DMS53 treated with DMSO at 0.1 percent for 48 hours (cell line): ENCODE measurements around the gene LRCH1.
A peak's percentile ranks its signal among the peaks of the same experiment; 100 is the strongest.

Experiments used
- DNase-seq: peaks from one replicate; lab custom pipeline; 2025; ENCODE audit not compliant: unreplicated experiment; lab: John Stamatoyannopoulos, UW

The LRCH1 gene

DNA sequence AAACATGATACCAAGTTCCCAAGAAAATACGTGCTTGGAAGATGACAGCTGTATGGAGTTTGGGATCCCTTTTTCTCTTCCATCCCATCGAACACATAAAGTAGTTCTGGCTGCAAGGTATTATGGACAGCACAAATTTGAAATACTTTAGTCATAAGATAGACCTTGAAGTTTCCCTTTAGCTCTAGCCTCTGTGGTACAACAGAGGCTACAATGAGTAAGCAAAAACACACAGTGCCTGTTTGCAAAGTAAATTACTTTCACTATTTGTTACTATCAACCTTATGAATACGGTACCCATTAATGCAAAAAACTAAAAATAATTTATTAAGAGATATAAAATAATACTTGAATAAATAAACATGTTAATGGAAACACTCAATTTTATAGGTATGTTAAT lies 21.0 kb upstream of the LRCH1 start:
- no peak for DNase-seq

GRCh38 chr13:46535002-46535401 lies 18.0 kb upstream of the LRCH1 start:
- DNase-seq: no peak

DNA sequence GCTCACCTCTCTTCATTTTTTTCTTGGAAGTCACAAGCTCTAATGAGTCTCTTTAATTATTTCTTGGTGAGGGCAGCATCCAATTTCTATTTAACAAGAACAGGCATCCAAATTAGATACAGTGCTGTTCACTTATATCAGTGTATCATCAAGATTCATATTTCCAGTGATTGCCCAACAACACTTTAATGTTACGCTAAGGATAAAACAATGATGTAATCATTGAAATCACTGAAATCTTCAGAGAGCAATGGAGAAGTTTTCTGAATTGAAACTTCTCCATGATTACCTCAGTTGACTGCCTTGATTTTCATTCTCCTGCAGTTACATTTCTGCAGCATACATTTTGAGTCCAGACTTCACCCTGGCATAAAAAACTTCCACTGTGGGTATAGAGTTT lies 17.1 kb upstream of the LRCH1 start:
- DNase-seq: no peak

GRCh38 chr13:46536341-46536740 lies 16.6 kb upstream of the LRCH1 start:
- DNase-seq: no peak

DNA sequence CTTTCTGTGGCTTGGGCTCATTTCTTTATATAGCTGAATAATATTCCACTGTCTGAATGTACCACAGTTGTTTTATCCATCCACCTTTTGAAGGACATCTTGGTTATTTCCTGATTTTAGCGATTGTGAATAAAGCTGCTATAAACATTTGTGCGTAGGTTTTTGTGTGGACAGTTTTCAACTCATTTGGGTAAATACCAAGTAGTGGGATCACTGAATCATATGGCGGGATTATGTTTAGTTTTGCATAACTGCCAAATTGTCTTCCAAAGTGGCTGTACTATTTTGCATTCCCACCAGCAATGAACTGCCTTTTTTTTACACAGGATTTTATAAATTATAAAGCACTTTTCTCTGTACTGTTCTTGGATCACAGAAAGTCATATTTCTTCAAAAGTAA lies 13.7 kb upstream of the LRCH1 start:
- DNase-seq: no peak

GRCh38 chr13:46541210-46541609 lies 11.8 kb upstream of the LRCH1 start:
- DNase-seq: no peak

- no peak for DNase-seq
Observed at GRCh38 chr13:46542833-46543232, 10.1 kb upstream of the LRCH1 start.

DNA sequence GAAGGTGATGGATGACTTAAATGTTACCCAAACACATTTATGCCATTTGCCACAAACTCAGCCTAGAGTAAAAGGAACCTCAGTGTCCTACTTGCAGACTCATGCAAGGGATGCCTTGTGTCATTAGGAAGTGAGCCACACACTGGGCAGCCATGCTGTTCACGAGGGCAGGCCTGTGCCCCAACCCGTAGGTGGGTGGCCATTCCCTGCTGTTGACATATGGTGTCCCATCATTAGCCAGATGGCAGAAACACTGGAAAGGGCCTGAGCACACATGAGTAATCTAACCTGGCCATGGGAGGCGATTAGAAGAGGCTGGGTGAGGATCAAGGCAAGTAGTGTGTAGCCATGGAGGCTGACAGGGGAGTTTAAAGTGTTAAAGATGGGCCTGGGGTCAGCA lies 9.7 kb upstream of the LRCH1 start:
- DNase-seq: no peak

- no peak for DNase-seq
Observed at GRCh38 chr13:46544208-46544607, 8.8 kb upstream of the LRCH1 start.

DNA sequence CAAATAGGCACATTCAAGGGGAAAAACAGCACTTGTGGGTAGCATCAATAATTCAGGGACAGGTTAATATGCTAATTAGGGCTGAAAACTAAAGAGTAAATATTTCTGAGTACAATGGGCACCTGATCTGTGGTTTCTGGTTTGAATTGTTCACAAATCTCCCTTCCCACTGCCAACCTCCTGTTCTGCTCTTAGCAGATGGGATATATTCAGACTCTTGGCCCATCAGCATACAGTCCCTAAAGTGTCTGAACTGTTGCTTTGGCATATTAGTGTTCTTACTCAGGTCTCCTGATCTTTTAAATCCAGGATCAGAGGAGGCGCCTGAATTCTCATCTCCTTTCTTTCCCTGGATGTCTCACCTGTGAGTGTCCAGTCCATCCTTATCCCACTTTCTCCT lies 8.2 kb upstream of the LRCH1 start:
- no peak for DNase-seq

GRCh38 chr13:46546084-46546768 lies 6.7 kb upstream of the LRCH1 start:
- DNase-seq: no peak

DNA sequence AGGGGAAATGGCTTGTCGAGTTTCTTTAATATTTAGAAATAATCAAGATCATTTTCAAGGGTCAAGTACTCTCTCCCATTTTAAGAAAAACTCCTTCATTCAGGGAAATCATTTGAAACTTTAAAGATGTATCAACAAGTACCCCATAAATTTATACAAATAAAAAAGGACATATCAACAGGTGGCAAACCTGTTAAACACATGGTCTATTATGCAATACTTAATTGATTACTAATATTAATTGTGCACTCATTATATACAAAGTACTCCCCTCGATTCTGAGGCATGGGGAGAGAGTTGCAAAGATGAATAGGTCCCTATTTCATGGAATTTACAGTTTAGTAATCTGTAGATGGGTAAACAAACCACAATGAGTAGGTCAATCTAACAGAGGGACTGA lies 2.1 kb upstream of the LRCH1 start:
- no peak for DNase-seq

- DNase-seq: peak; percentile 73
Observed at GRCh38 chr13:46551410-46552302, 1.3 kb upstream of the LRCH1 start.

GRCh38 chr13:46552303-46552682 lies 677 bp upstream of the LRCH1 start:
- no peak for DNase-seq

DNA sequence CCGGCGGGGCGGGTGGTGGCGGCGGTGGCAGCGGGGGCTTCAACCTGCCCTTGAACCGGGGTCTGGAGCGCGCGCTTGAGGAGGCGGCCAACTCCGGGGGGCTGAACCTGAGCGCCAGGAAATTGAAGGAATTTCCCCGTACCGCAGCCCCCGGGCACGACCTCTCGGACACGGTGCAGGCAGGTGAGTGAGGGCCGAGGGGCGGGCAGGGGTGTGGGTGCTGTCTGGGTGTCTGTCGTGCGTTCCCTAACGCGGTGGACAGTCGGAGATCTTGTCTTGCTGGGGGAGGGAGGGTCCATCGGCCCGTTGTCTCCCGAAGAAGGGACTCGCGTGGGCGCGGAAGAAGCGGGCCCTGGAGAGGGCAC lies 533 bp downstream of the LRCH1 start:
- DNase-seq: no peak

DNA sequence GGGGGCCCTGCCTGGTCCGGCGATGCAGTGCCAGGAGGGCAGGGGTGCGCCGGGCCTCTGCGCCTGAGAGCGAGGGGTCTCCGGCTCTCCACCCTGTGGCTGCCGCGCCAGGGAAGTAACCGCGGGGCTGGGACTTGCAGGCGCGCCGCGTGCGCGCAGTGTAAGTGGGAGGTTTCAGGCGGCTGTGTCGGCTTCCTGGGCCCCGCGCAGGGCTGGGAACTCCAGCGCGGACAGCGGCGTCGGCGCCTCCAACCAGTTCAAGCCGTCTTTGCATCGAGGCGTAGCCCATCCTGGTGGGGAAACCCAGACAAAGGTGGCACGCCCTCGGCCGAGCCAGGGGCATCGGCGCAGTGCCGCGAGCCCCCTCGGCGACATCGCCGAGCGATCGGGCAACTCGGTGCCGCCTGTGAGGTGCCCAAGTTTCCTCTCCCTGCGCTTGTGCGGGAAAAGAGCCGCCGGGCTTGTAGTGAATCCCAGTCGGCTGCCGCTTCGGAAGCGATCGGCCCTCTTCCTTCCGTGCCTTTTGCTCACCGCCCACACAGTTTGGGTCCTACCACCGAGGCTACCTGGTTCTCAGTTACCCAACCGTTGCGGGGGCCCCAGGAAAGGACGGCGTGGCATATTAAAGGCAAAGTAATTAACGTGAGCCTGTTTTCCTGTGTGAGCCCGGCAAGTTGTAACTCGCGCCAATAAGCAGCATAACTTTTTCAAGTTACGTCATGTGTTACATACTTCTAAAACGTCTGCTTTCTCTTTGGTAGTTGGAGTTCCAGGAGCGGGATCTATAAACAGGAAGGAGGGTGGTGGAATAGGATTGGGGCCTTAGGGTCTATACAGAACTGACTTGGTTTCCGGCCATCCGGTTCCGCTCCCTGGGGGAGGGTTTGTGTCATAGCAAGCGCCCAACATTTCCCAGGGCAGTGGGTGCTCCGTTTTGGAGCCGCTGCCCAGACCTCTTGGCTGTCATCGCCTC lies 1.2 kb downstream of the LRCH1 start:
- DNase-seq: peak; percentile 34

- no peak for DNase-seq
Observed at GRCh38 chr13:46554951-46555350, 2.0 kb downstream of the LRCH1 start.

GRCh38 chr13:46555722-46556417 lies 2.9 kb downstream of the LRCH1 start:
- no peak for DNase-seq

- DNase-seq: no peak
Observed at GRCh38 chr13:46556418-46556779, 3.4 kb downstream of the LRCH1 start.

DNA sequence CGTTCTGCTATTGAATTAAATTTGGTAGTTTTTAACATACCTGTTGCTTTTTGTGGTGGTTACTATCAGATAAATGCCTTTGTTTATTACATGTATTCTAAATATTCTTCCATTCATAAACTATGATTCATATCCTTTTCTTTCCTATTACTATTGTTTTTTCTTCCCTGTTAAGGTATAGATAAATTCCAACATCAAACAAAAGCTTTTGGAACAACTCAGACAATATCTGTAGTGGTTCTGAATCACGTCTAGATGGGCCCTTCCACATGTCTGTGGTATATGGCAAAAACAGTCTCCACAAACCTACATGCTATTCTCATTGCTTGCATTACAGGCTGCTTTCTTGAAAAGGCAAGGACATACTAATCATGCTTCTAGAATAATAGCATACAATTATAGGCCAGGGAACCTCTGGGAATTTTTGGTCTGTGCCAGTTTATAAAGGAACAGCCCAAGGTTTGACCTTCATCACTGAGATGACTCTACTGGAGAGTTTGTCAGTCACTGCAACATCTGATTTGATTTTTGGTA lies 6.4 kb downstream of the LRCH1 start:
- DNase-seq: no peak

DNA sequence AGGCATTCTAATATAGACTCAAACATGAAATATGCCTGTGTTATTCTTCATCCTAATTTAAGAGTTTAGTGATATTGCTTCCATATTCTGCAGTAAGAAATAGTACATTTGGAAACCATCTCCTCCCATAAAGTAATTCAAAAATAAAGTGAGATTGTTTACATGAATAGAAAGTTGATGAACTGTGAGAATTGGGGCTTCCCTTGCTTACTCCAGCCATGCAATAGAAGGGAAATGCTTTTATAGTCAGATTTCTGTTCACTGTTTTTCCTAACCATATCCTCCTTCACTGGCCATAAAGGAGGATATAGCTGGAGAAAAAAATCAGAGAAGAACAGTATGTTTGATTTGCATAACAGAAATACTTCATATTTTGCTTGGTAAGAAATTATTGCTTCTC lies 7.8 kb downstream of the LRCH1 start:
- no peak for DNase-seq
